ENCODE data around the gene CD55.

DNA sequence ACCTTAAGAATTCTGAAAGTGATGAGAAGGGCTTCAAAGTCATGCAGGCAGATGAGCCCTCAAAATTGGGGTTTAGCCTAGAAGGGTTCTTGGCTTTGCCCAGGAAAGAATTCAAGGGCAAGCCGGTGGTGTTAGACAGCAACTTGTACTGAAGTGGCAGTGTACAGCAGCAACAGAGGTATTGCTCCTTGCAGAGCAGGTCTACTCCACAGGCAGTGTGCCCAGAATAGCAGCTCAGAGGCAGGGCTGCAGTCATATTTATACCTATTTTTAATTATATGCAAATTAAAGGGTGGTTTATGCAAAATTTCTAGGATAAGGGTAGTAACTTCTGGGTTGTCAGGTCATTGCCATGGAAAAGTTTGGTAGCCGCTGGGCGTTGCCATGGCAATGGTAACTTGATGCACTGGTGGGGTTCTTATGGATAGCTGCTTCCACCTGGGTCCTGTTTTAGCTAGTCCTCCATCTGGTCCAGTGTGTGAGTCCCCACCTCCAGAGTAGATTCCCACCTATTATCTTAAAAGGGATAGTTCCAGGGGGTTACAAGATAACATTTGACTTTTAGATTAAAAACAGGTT is 74.8 kb downstream of the CD55 start:
- TF ChIP-seq POLR2A (IDR thresholded peaks at IDR 0.05; ENCODE audit: low read depth, low read length) (no peak), POU2F2 (IDR thresholded peaks at IDR 0.05; ENCODE audit: low read depth, low read length) (no peak)

Data from GM12891 (cell line).